Panc1 (cell line): ENCODE results near the gene OR4D5. TPM values are rescaled to one million over a fixed set of nuclear protein-coding genes. Genes with fewer than 3 reads are reported as not detected.

Source experiments
- ATAC-seq: fragments of 200-7000 bp; cut with Tn5 transposase; 2 replicates; pipeline ENCODE4 v1.9.1; 2020; ENCODE audit warnings: mild to moderate bottlenecking, moderate library complexity
- Bru-seq: library from RNA; stranded (reverse); fragments of 400-500 nt; gene quantifications from one replicate; lab custom pipeline; 2021; lab: Mats Ljungman, UMichigan
- BruChase-seq, 2 experiments: library from RNA; stranded (reverse); fragments of 400-500 nt; gene quantifications; one replicate each; lab custom pipeline; 2021; lab: Mats Ljungman, UMichigan
- BruUV-seq: library from RNA; stranded (reverse); fragments of 400-500 nt; replicated peaks from 2 replicates; lab custom pipeline; 2021; lab: Mats Ljungman, UMichigan
- CTCF ChIA-PET: fragments of 300-600 bp; sonication (Branson Sonifier 250); formaldehyde crosslinking; loops from one replicate; lab custom pipeline; 2022; ENCODE audit warnings: antibody characterized with exemption; lab: Charles Lee
- POLR2A ChIA-PET: fragments of 300-600 bp; sonication (Branson Sonifier 250); formaldehyde crosslinking; loops from one replicate; lab custom pipeline; 2022; ENCODE audit warnings: antibody characterized with exemption; lab: Charles Lee
- DNase-seq: peaks from one replicate; pipeline ENCODE4 v3.0.0-alpha.2; 2010; ENCODE audit warnings: low read depth, low spot score
- H3K27ac ChIP-seq: 2 replicates; pipeline ENCODE4 v1.5.1; 2011; ENCODE audit warnings: mild to moderate bottlenecking, low read length, inconsistent platforms
- H3K27me3 ChIP-seq: fragments of 200-500 bp; sonication (Bioruptor generic); 2 replicates; pipeline ENCODE4 v1.6.0; 2014; ENCODE audit warnings: low read length, inconsistent platforms; ENCODE audit not compliant: control insufficient read depth, insufficient read depth
- H3K36me3 ChIP-seq: fragments of 200-500 bp; sonication (Bioruptor generic); 2 replicates; pipeline ENCODE4 v1.5.1; 2014; ENCODE audit warnings: inconsistent platforms, mild to moderate bottlenecking, low read length, moderate library complexity; ENCODE audit not compliant: control insufficient read depth, insufficient read depth
- H3K4me1 ChIP-seq: 2 replicates; pipeline ENCODE4 v1.5.1; 2011; ENCODE audit warnings: inconsistent platforms, mild to moderate bottlenecking, low read length, moderate library complexity; ENCODE audit not compliant: control insufficient read depth, insufficient read depth
- H3K4me3 ChIP-seq, 2 experiments: 2 replicates each; pipeline ENCODE4 v1.5.1; 2011 to 2012; ENCODE audit warnings: low read depth in 2 of 2, low read length in 2 of 2, mild to moderate bottlenecking in 2 of 2, inconsistent platforms in 1 of 2, moderate library complexity in 1 of 2
- H3K9me3 ChIP-seq: fragments of 200-500 bp; sonication (Bioruptor generic); 2 replicates; pipeline ENCODE4 v1.5.1; 2014; ENCODE audit warnings: low read depth, mild to moderate bottlenecking, inconsistent platforms, low read length, moderate library complexity; ENCODE audit not compliant: control insufficient read depth, insufficient read depth
- POLR2AphosphoS5 ChIP-seq: IDR thresholded peaks from 2 replicates; pipeline ENCODE4 v1.6.1; 2012; ENCODE audit warnings: mild to moderate bottlenecking, low read depth, low read length, moderate library complexity
- REST ChIP-seq, 2 experiments: IDR thresholded peaks; 2 replicates each; pipeline ENCODE4 v1.6.1; 2011 to 2012; ENCODE audit warnings: low read depth in 2 of 2, control low read depth in 1 of 2, low read length in 1 of 2, mild to moderate bottlenecking in 1 of 2, moderate library complexity in 1 of 2; ENCODE audit not compliant: insufficient read depth in 1 of 2
- SIN3A ChIP-seq: IDR thresholded peaks from 2 replicates; pipeline ENCODE4 v1.6.1; 2012; ENCODE audit warnings: low read depth, mild to moderate bottlenecking, low read length, moderate library complexity, borderline replicate concordance; ENCODE audit not compliant: insufficient read depth
- TCF7L2 ChIP-seq: IDR thresholded peaks from 2 replicates; pipeline ENCODE4 v1.6.1; 2011; ENCODE audit warnings: mild to moderate bottlenecking, low read depth, low read length, inconsistent platforms
- in situ Hi-C: cut with HindIII; loops from 2 replicates; pipeline ENCODE4 v1.10.0; 2016; ENCODE audit warnings: low sequenced_read_pairs, low pct_unique_long_range_greater_than_20kb
- intact Hi-C: fragments of 100-400 bp; cut with micrococcal nuclease; formaldehyde crosslinking; loops from one replicate; pipeline ENCODE4 v1.10.0; 2022; ENCODE audit not compliant: unreplicated experiment
- long read RNA-seq: library from polyadenylated mRNA; unstranded; transcript quantifications from one replicate; pipeline ENCODE4 v2.0.0, GENCODE V29; 2021; ENCODE audit not compliant: unreplicated experiment
- polyA plus RNA-seq: library from polyadenylated mRNA; unstranded; fragments of >200 nt; gene quantifications from one replicate; pipeline ENCODE4 v1.2.1, GENCODE V29; 2012; ENCODE audit warnings: missing spikeins; ENCODE audit not compliant: insufficient read length
- total RNA-seq: library from RNA; stranded (reverse); gene quantifications from one replicate; pipeline ENCODE4 v1.2.1, GENCODE V29; 2021; ENCODE audit not compliant: unreplicated experiment
- TF ChIP-seq, protein P1 (sequence below): fragments of 450-650 bp; IDR thresholded peaks from 2 replicates; pipeline ENCODE4 v1.5.1; 2017; ENCODE audit warnings: mild to moderate bottlenecking

OR4D5 gene
- not detected for total RNA-seq
- polyA plus RNA-seq: not detected
- not detected for Bru-seq, nascent RNA
- not detected for BruChase-seq, experiment 1, labeled RNA remaining after a 2-hour chase
- BruChase-seq, experiment 2, labeled RNA remaining after a 6-hour chase: not detected
- long read RNA-seq: 0 reads

DNA sequence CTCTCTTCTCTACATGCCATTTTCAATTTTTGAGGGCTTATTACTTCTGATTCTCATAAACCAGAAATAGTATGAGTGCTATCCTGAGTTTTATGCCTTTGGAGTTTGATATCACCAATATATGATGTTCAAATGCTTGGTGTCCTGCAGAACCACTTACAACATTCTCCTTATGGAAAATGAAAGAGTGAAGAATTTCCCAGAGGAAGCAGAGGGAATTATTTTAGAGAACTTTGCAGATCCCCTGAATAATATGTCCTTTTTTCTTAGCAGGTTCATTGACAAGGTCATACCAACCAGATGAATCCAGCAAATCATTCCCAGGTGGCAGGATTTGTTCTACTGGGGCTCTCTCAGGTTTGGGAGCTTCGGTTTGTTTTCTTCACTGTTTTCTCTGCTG, at the start of gene OR4D5:
OR4D5 (plus strand) TSS at position 301 of the 400 bp plus-strand sequence; CDS start at position 301, 0 bp downstream.
- Histone ChIP-seq H3K4me3 (no peak within 1 kb of the TSS), H3K27ac (no peak within 1 kb of the TSS), H3K4me1 (no peaks in the 10 kb centered on the region), H3K9me3 (no peaks in the 10 kb centered on the region), H3K36me3 (no peaks in the 10 kb centered on the region), H3K27me3 (no peaks in the 10 kb centered on the region)
- POLR2A ChIA-PET: no interaction called here
- in situ Hi-C loops: no loop called here
- TF ChIP-seq REST (IDR thresholded peaks at IDR 0.05; ENCODE audit: insufficient read depth in 1 of 2, low read depth in 2 of 2, low read length in 1 of 2): no peak
- no peak for TF ChIP-seq TCF7L2
- TF ChIP-seq SIN3A: no peak
- TF ChIP-seq POLR2AphosphoS5: no peak
- CTCF ChIA-PET: no interaction called here
- intact Hi-C loops: no loop called here
- BruUV-seq: no TSS peak
- no peak for DNase-seq
- no peak for ATAC-seq

DNA sequence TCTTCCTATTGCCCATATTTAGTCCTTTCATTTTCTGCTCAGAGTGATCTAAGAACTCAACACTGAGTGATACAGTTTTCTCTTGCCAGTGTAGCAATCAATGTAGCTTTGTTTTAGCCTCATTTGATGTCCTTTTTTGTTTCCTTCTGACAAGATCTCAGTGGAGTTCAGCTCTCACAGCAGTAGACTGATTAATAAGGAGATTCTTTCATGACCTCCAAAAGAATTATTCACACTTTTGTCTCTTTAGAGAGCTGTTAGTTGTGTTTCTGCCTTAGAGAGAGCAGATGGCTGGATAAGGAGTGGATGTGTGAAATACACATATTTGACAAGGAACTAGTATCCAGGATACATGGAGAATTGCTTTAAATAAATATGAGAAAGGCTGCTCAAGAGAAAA, 47.4 kb upstream of the OR4D5 start:
- H3K27me3 ChIP-seq: no peaks in the 10 kb centered on the region
- DNase-seq (no peak), ATAC-seq (no peak)
- intact Hi-C loops: no loop called here
- CTCF ChIA-PET: no interaction called here
- no peaks in the 10 kb centered on the region for H3K4me1 ChIP-seq
- in situ Hi-C loops: no loop called here
- BruUV-seq: no TSS peak
- no peak overlapping the region for H3K4me3 ChIP-seq
- no peaks in the 10 kb centered on the region for H3K36me3 ChIP-seq
- H3K9me3 ChIP-seq: no peaks in the 10 kb centered on the region
- H3K27ac ChIP-seq: no peak overlapping the region
- POLR2A ChIA-PET: no interaction called here
- TF ChIP-seq SIN3A: no peak
- no peak for TF ChIP-seq POLR2AphosphoS5

DNA sequence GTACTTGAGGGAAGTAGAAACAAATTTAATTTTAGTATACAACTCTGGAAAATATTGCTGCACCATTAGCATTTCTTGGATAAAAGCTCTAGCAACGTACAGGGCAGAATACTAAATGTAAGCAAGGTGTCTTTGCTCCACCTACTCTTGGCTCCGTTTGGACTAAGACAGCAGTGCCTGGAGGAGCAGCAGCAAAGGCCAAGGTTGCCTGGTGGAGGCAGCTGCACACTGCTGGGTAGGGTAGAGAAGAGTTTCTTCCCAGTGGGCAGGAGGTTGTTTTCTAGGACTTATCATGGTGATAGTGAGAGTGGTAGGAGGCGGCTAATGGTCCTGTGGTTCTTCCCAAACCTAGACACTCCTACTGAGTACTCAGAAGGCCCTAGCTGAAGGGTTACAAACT, 39.6 kb upstream of the OR4D5 start:
- no peaks in the 10 kb centered on the region for H3K36me3 ChIP-seq
- no TSS peak for BruUV-seq
- H3K4me3 ChIP-seq: no peak overlapping the region
- CTCF ChIA-PET: no interaction called here
- no peaks in the 10 kb centered on the region for H3K27me3 ChIP-seq
- H3K9me3 ChIP-seq: no peaks in the 10 kb centered on the region
- ATAC-seq: no peak
- POLR2A ChIA-PET: no interaction called here
- H3K27ac ChIP-seq: no peak overlapping the region
- intact Hi-C loops: no loop called here
- H3K4me1 ChIP-seq: no peaks in the 10 kb centered on the region
- DNase-seq: no peak
- in situ Hi-C loops: no loop called here
- TF ChIP-seq SIN3A: no peak
- TF ChIP-seq TCF7L2: no peak
- TF ChIP-seq REST (IDR thresholded peaks at IDR 0.05; ENCODE audit: insufficient read depth in 1 of 2, low read depth in 2 of 2, low read length in 1 of 2): no peak
- TF ChIP-seq, protein P1, sequence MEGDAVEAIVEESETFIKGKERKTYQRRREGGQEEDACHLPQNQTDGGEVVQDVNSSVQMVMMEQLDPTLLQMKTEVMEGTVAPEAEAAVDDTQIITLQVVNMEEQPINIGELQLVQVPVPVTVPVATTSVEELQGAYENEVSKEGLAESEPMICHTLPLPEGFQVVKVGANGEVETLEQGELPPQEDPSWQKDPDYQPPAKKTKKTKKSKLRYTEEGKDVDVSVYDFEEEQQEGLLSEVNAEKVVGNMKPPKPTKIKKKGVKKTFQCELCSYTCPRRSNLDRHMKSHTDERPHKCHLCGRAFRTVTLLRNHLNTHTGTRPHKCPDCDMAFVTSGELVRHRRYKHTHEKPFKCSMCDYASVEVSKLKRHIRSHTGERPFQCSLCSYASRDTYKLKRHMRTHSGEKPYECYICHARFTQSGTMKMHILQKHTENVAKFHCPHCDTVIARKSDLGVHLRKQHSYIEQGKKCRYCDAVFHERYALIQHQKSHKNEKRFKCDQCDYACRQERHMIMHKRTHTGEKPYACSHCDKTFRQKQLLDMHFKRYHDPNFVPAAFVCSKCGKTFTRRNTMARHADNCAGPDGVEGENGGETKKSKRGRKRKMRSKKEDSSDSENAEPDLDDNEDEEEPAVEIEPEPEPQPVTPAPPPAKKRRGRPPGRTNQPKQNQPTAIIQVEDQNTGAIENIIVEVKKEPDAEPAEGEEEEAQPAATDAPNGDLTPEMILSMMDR: no peak
- TF ChIP-seq POLR2AphosphoS5: no peak
